DOHH2 (cell line): ENCODE measurements around the gene SATB1.

Experiments used
- H3F3A ChIP-seq: fragments of 200-600 bp; sonication (generic), shearing (Covaris generic); 2 replicates; pipeline ENCODE4 v1.6.0; 2016; ENCODE audit warnings: antibody characterized with exemption, mild to moderate bottlenecking; ENCODE audit not compliant: control insufficient read depth, insufficient read depth
- H3K27ac ChIP-seq: fragments of 200-600 bp; sonication (generic); 2 replicates; pipeline ENCODE4 v1.5.1; 2014; ENCODE audit warnings: low read depth, mild to moderate bottlenecking, low read length, moderate library complexity
- H3K27me3 ChIP-seq: fragments of 200-600 bp; sonication (generic); 2 replicates; pipeline ENCODE4 v1.6.1; 2014; ENCODE audit warnings: mild to moderate bottlenecking, low read length, mixed read lengths; ENCODE audit not compliant: control insufficient read depth
- H3K36me3 ChIP-seq: fragments of 200-600 bp; sonication (generic); 2 replicates; pipeline ENCODE4 v1.6.1; 2014; ENCODE audit warnings: mild to moderate bottlenecking, low read length, moderate library complexity, mixed read lengths; ENCODE audit not compliant: control insufficient read depth
- H3K4me1 ChIP-seq: fragments of 200-600 bp; sonication (generic); 2 replicates; pipeline ENCODE4 v1.6.1; 2014; ENCODE audit warnings: mild to moderate bottlenecking, low read length, mixed read lengths; ENCODE audit not compliant: control insufficient read depth
- H3K4me2 ChIP-seq: fragments of 200-600 bp; sonication (generic); 2 replicates; pipeline ENCODE4 v1.6.0; 2014; ENCODE audit warnings: mild to moderate bottlenecking, low read length, moderate library complexity
- H3K4me3 ChIP-seq: fragments of 200-600 bp; sonication (generic); 2 replicates; pipeline ENCODE4 v1.5.1; 2014; ENCODE audit warnings: mild to moderate bottlenecking, low read length, mixed read lengths
- H3K79me2 ChIP-seq: fragments of 200-600 bp; sonication (generic); 2 replicates; pipeline ENCODE4 v1.6.1; 2014; ENCODE audit warnings: mild to moderate bottlenecking, low read length, mixed read lengths; ENCODE audit not compliant: control insufficient read depth
- H3K9me2 ChIP-seq: fragments of 200-600 bp; sonication (generic); replicated peaks from 2 replicates; pipeline ENCODE4 v1.6.1; 2014; ENCODE audit warnings: mild to moderate bottlenecking, low read length, mixed read lengths; ENCODE audit not compliant: control insufficient read depth
- H3K9me3 ChIP-seq: fragments of 200-600 bp; sonication (generic); 2 replicates; pipeline ENCODE4 v1.6.1; 2014; ENCODE audit warnings: antibody characterized with exemption, low read length, mixed read lengths; ENCODE audit not compliant: control insufficient read depth, insufficient read depth
- H4K20me1 ChIP-seq: fragments of 200-600 bp; sonication (generic); 2 replicates; pipeline ENCODE4 v1.6.0; 2014; ENCODE audit warnings: low read depth, mild to moderate bottlenecking, antibody characterized with exemption, low read length, moderate library complexity; ENCODE audit not compliant: control insufficient read depth, insufficient read depth
- EZH2phosphoT487 ChIP-seq: fragments of 200-600 bp; sonication (generic); IDR thresholded peaks from 2 replicates; pipeline ENCODE4 v1.6.1; 2017; ENCODE audit warnings: borderline replicate concordance, mild to moderate bottlenecking, antibody characterized with exemption, low read length, moderate library complexity, mixed read lengths
- TF ChIP-seq, protein P1 (sequence below): fragments of 200-600 bp; sonication (generic); IDR thresholded peaks from one replicate; pipeline ENCODE4 v1.5.1; 2014; ENCODE audit warnings: antibody characterized with exemption, mild to moderate bottlenecking, low read depth, low read length; ENCODE audit not compliant: poor library complexity, severe bottlenecking

The SATB1 gene

DNA sequence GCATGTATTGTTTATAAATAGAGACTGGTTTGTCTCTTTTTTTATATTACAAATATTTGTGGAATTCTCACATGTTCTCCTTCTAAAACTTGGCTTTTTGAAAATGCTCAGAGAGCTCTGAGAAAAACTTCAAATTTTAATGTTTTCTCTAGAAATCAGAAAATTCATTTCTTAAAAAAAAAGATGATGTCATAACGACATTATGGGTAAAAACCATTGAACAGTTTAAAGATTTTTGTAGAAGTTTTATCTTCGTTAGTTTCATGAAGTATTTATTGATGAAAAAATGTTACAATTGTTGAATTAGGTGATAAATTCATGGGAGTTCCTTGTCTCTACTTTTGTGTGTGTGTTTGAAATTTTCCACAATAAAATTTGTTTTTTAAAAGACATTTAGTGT, 81.3 kb downstream of the SATB1 start:
- Histone ChIP-seq H3F3A (no peaks in the 10 kb centered on the region), H3K9me2 (no peaks in the 10 kb centered on the region), H3K4me2 (no peak overlapping the region), H3K27me3 (no peaks in the 10 kb centered on the region), H3K4me1 (no peaks in the 10 kb centered on the region), H3K27ac (no peak overlapping the region), H4K20me1 (no peaks in the 10 kb centered on the region), H3K36me3 (no peaks in the 10 kb centered on the region), H3K79me2 (no peaks in the 10 kb centered on the region), H3K4me3 (no peak overlapping the region), H3K9me3 (no peaks in the 10 kb centered on the region)
- TF ChIP-seq EZH2phosphoT487, result no peak
- TF ChIP-seq, protein P1, sequence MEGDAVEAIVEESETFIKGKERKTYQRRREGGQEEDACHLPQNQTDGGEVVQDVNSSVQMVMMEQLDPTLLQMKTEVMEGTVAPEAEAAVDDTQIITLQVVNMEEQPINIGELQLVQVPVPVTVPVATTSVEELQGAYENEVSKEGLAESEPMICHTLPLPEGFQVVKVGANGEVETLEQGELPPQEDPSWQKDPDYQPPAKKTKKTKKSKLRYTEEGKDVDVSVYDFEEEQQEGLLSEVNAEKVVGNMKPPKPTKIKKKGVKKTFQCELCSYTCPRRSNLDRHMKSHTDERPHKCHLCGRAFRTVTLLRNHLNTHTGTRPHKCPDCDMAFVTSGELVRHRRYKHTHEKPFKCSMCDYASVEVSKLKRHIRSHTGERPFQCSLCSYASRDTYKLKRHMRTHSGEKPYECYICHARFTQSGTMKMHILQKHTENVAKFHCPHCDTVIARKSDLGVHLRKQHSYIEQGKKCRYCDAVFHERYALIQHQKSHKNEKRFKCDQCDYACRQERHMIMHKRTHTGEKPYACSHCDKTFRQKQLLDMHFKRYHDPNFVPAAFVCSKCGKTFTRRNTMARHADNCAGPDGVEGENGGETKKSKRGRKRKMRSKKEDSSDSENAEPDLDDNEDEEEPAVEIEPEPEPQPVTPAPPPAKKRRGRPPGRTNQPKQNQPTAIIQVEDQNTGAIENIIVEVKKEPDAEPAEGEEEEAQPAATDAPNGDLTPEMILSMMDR, result no peak

DNA sequence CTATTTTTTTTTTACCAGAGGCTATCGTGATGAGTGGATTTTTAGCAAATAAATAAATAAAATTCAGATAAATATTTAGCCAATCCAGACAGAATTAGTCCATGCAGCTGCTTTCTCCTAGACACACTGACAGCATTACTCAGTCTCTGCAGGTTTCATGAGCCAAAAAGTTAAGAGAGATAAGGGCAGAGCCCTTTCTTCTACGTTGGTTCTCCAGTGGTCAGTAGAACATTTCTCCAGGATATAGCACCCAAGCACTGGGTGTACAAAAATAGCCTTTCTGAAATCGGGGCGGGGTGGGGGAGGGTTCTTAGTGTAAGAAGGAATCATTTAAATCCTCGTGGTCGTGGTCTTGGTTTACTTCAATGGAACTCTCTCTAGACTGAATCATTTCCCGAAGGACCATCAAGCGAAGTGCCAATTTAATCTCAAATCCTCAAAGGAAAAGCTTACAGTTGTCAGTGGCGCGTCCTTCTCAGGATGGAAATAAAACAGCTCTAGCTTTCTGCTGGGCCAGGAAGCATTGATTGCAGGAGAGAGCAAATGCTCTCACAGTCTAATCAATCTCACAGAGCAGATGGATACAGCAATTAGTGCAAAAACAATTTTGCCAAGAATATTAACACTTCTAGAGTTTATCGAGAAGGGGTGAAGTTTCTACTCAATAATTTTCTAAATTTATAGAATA, 86.2 kb downstream of the SATB1 start:
- Histone ChIP-seq H3K27me3 (no peaks in the 10 kb centered on the region), H3K4me2 (no peak overlapping the region), H3K4me3 (no peak overlapping the region), H3K4me1 (peaks cover 6% of the 10 kb centered on the region), H3F3A (no peaks in the 10 kb centered on the region), H3K36me3 (no peaks in the 10 kb centered on the region), H3K9me3 (no peaks in the 10 kb centered on the region), H4K20me1 (no peaks in the 10 kb centered on the region), H3K9me2 (no peaks in the 10 kb centered on the region), H3K27ac (no peak overlapping the region), H3K79me2 (no peaks in the 10 kb centered on the region)
- no peak for TF ChIP-seq EZH2phosphoT487
- TF ChIP-seq, protein P1, result no peak

DNA sequence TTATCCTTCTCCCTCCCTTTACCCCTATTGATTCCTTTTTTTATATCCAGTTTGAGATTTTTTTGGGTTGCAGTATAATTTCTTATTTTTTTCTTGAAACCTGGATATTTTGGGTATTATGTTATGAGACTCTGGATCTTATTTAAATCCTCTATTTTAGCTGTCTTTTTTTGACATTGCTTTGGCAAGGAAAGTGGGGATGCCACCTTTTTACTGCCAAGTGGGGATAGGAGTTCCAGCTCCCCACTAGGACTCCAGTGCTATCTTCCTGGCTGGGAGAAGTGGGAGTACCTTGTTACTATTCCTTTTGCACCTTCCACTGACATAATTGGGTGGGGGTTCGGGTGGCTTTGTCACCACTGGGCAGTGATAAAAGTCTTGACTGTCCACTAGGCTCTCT, 87.9 kb downstream of the SATB1 start:
- Histone ChIP-seq H3K4me1 (peaks cover 6% of the 10 kb centered on the region), H3K27me3 (no peaks in the 10 kb centered on the region), H3K4me2 (no peak overlapping the region), H3K9me3 (no peaks in the 10 kb centered on the region), H3K27ac (no peak overlapping the region), H4K20me1 (no peaks in the 10 kb centered on the region), H3K79me2 (no peaks in the 10 kb centered on the region), H3F3A (no peaks in the 10 kb centered on the region), H3K36me3 (no peaks in the 10 kb centered on the region), H3K4me3 (no peak overlapping the region), H3K9me2 (no peaks in the 10 kb centered on the region)
- no peak for TF ChIP-seq EZH2phosphoT487
- TF ChIP-seq, protein P1, result no peak
